Cardiac muscle cell (in vitro differentiated cells and primary cell): Measurements from ENCODE around the gene SERPING1. TPM values are rescaled to one million over a fixed set of nuclear protein-coding genes. Genes with fewer than 3 reads are reported as not detected.

Experiments used
- DNase-seq, 2 donors: peaks; one replicate each; pipeline versions ENCODE4 v3.0.0 to v3.0.0-alpha.2; 2010 to 2017; ENCODE audit warnings: low read depth in 1 of 2, low spot score in 1 of 2
- H3K27ac ChIP-seq: fragments of 200-600 bp; sonication (generic); 2 replicates; pipeline ENCODE4 v1.5.1; 2016
- H3K27me3 ChIP-seq: fragments of 200-600 bp; sonication (generic); 2 replicates; pipeline ENCODE4 v1.6.0; 2016; ENCODE audit warnings: control low read depth
- H3K36me3 ChIP-seq: fragments of 200-600 bp; sonication (generic); 2 replicates; pipeline ENCODE4 v1.5.1; 2016; ENCODE audit warnings: control low read depth
- H3K4me1 ChIP-seq: fragments of 200-600 bp; sonication (generic); 2 replicates; pipeline ENCODE4 v1.8.1; 2017; ENCODE audit warnings: low read depth, mild to moderate bottlenecking, mixed run types
- H3K4me3 ChIP-seq: fragments of 200-600 bp; sonication (generic); 2 replicates; pipeline ENCODE4 v1.5.1; 2016; ENCODE audit warnings: mild to moderate bottlenecking
- H3K9me3 ChIP-seq: fragments of 200-600 bp; sonication (generic); 2 replicates; pipeline ENCODE4 v1.5.1; 2017; ENCODE audit warnings: low read depth, mild to moderate bottlenecking, control low read depth
- polyA plus RNA-seq: library from polyadenylated mRNA; unstranded; fragments of >200 nt; fragmentation: Nextera tagmentation; extraction: Ambion mirVana; gene quantifications from 2 replicates; pipeline ENCODE4 v1.2.1, GENCODE V29; 2016
- total RNA-seq: library from RNA; depleted of rRNA; stranded (reverse); fragments of >200 nt; gene quantifications from 2 replicates; pipeline ENCODE4 v1.2.3, GENCODE V29; 2016
- TF ChIP-seq, protein P1 (sequence below): IDR thresholded peaks from 2 replicates; pipeline ENCODE4 v1.5.1; 2012; ENCODE audit warnings: low read depth, mild to moderate bottlenecking, low read length

The SERPING1 gene
- total and polyA plus RNA-seq, 2 experiments from 2014 or later = 51.9 to 80.7 TPM

DNA sequence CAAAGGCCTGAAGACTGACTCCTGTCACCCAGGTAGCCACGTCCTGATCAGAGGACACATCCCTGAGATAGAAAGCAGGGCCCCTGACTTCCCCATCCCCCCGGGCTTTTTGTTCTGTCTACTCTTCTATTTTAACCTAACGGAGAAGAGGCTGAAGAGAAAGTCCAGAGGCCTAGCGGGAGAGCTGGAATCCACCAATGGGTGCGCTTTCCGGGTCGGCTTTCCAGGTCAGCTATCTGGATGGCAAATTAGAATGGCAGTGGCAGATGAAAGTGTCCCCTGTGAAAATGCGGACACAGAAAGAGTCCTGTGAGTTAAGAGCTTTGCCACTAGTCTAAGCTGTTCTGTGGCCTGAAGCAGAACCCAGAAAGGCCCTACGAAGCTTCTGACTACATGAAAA lies 13.1 kb upstream of the SERPING1 start:
- Histone ChIP-seq H3K4me3 (no peak overlapping the region), H3K9me3 (no peaks in the 10 kb centered on the region), H3K27me3 (no peaks in the 10 kb centered on the region), H3K27ac (peak overlapping the region; percentile 88), H3K36me3 (no peaks in the 10 kb centered on the region), H3K4me1 (peaks cover 17% of the 10 kb centered on the region)
- TF ChIP-seq, protein P1, sequence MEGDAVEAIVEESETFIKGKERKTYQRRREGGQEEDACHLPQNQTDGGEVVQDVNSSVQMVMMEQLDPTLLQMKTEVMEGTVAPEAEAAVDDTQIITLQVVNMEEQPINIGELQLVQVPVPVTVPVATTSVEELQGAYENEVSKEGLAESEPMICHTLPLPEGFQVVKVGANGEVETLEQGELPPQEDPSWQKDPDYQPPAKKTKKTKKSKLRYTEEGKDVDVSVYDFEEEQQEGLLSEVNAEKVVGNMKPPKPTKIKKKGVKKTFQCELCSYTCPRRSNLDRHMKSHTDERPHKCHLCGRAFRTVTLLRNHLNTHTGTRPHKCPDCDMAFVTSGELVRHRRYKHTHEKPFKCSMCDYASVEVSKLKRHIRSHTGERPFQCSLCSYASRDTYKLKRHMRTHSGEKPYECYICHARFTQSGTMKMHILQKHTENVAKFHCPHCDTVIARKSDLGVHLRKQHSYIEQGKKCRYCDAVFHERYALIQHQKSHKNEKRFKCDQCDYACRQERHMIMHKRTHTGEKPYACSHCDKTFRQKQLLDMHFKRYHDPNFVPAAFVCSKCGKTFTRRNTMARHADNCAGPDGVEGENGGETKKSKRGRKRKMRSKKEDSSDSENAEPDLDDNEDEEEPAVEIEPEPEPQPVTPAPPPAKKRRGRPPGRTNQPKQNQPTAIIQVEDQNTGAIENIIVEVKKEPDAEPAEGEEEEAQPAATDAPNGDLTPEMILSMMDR = no peak
- DNase-seq = peak in 1 of 2 donors; percentile 65

DNA sequence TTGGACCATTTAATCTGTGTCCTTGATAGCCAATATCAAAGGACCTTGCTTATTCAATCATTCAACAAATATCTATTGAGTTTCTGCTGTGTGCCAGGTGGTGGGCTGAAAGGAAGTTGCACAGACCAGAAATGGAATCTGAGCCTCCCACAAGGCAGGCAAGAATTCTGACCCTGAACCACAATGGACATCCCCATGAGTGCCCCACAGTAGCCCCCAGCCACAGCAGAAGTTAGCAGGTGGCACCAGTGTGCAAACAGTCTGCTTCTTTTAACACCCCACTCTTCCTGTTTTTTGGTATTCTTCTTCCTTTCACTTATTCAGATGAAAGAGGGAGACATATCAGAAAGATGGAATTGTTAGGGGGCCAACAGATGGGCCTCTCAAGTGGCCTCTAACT lies 12.2 kb upstream of the SERPING1 start:
- H3K9me3 ChIP-seq = no peaks in the 10 kb centered on the region
- TF ChIP-seq, protein P1 = no peak
- peaks cover 17% of the 10 kb centered on the region for H3K4me1 ChIP-seq
- H3K27me3 ChIP-seq = no peaks in the 10 kb centered on the region
- no peaks in the 10 kb centered on the region for H3K36me3 ChIP-seq
- peak overlapping the region; percentile 88 for H3K27ac ChIP-seq
- DNase-seq = no peak
- no peak overlapping the region for H3K4me3 ChIP-seq

DNA sequence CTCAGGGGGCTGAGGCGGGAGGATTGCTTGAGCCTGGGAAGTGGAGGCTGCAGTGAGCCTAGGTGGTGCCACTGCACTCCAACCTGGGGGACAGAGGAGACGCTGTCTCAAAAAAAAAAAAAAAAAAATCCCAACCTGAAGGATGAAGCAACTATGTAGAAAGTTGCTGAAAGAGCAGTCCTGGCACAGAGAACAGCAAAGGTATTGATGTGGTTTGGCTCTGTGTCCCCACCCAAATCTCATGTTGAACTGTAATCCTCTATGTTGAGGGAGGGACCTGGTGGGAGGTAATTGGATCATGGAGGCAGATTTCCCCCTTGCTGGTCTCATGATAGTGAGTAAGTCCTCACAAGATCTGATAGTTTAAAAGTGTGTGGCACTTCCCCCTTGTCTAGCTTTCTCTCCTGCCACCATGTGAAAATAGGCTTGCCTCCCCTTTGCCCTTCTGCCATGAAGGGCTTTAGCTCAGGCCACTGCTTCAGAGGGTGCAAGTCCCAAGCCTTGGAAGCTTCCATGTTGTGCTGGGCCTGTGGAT lies 10.7 kb upstream of the SERPING1 start:
- Histone ChIP-seq H3K27me3 (no peaks in the 10 kb centered on the region), H3K4me1 (peaks cover 17% of the 10 kb centered on the region), H3K27ac (no peak overlapping the region), H3K9me3 (no peaks in the 10 kb centered on the region), H3K4me3 (no peak overlapping the region), H3K36me3 (no peaks in the 10 kb centered on the region)
- TF ChIP-seq, protein P1 = no peak
- DNase-seq = no peak

DNA sequence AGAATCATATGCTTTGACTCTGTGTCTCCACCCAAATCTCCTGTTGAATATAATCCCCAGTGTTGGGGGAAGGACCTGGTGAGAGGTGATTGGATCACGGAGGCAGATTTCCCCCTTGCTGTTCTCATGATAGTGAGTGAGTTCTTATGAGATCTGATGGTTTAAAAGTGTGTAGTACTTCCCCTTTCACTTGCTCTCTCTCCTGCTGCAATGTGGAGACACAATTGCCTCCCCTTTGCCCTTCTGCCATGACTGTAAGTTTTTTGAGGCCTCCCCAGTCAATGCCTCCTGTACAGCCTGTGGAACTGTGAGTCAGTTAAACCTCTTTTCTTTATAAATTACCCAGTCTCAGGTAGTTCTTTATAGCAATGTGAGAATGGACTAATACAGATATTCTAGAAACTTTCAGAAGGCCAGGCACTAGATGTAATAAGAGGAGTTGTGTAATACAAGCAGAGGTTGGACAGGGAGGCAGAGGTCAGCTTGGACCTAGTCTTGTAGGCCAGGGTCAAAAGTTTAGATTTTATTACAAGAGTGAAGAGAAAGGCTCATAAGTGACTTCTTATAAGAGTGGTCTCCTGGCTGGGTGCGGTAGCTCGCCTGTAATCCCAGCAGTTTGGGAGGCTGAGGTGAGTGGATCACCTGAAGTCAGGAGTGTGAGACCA lies 9.3 kb upstream of the SERPING1 start:
- Histone ChIP-seq H3K27me3 (no peaks in the 10 kb centered on the region), H3K4me3 (no peak overlapping the region), H3K27ac (no peak overlapping the region), H3K9me3 (no peaks in the 10 kb centered on the region), H3K4me1 (peaks cover 17% of the 10 kb centered on the region), H3K36me3 (no peaks in the 10 kb centered on the region)
- no peak for DNase-seq
- TF ChIP-seq, protein P1 = no peak

GRCh38 chr11:57596266-57596885 lies 1.1 kb upstream of the SERPING1 start:
- Histone ChIP-seq H3K27ac (peak overlapping the region; percentile 29), H3K27me3 (no peaks in the 10 kb centered on the region), H3K4me3 (no peak overlapping the region), H3K4me1 (no peaks in the 10 kb centered on the region), H3K36me3 (no peaks in the 10 kb centered on the region), H3K9me3 (no peaks in the 10 kb centered on the region)
- DNase-seq = no peak
- TF ChIP-seq, protein P1 = no peak
